ENCODE data around the gene SPTBN1. TPM values are rescaled to one million over a fixed set of nuclear protein-coding genes. Genes with fewer than 3 reads are reported as not detected.

SPTBN1 gene
- total and polyA plus RNA-seq, 2 of the 13 experiments (the other 11 are each of a cell fraction or from before 2014, with no cell fraction given), result 123 to 299 TPM

- TF ChIP-seq ZFP41 (CRISPR knock-in tag; IDR thresholded peaks at IDR 0.05; ENCODE audit: borderline replicate concordance), result 0 out of 2 replicates have a peak, but pooled peaks have one; percentile 37
- no peak for TF ChIP-seq FOXM1 (CRISPR knock-in tag; IDR thresholded peaks at IDR 0.05)
- TF ChIP-seq, protein P1, sequence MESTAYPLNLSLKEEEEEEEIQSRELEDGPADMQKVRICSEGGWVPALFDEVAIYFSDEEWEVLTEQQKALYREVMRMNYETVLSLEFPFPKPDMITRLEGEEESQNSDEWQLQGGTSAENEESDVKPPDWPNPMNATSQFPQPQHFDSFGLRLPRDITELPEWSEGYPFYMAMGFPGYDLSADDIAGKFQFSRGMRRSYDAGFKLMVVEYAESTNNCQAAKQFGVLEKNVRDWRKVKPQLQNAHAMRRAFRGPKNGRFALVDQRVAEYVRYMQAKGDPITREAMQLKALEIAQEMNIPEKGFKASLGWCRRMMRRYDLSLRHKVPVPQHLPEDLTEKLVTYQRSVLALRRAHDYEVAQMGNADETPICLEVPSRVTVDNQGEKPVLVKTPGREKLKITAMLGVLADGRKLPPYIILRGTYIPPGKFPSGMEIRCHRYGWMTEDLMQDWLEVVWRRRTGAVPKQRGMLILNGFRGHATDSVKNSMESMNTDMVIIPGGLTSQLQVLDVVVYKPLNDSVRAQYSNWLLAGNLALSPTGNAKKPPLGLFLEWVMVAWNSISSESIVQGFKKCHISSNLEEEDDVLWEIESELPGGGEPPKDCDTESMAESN (CRISPR knock-in tag; conservative IDR thresholded peaks at IDR 0.05), result peak; percentile 96
- TF ChIP-seq, protein P2, sequence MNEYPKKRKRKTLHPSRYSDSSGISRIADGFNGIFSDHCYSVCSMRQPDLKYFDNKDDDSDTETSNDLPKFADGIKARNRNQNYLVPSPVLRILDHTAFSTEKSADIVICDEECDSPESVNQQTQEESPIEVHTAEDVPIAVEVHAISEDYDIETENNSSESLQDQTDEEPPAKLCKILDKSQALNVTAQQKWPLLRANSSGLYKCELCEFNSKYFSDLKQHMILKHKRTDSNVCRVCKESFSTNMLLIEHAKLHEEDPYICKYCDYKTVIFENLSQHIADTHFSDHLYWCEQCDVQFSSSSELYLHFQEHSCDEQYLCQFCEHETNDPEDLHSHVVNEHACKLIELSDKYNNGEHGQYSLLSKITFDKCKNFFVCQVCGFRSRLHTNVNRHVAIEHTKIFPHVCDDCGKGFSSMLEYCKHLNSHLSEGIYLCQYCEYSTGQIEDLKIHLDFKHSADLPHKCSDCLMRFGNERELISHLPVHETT (CRISPR knock-in tag; conservative IDR thresholded peaks at IDR 0.05), result no peak
- no peak for TF ChIP-seq ZNF430 (CRISPR knock-in tag; IDR thresholded peaks at IDR 0.05)
- TF ChIP-seq, protein P3, sequence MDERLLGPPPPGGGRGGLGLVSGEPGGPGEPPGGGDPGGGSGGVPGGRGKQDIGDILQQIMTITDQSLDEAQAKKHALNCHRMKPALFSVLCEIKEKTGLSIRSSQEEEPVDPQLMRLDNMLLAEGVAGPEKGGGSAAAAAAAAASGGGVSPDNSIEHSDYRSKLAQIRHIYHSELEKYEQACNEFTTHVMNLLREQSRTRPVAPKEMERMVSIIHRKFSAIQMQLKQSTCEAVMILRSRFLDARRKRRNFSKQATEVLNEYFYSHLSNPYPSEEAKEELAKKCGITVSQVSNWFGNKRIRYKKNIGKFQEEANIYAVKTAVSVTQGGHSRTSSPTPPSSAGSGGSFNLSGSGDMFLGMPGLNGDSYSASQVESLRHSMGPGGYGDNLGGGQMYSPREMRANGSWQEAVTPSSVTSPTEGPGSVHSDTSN (CRISPR knock-in tag; IDR thresholded peaks at IDR 0.05), result no peak
- TF ChIP-seq ZMYM3 (CRISPR knock-in tag; IDR thresholded peaks at IDR 0.05), result peak; percentile 77; the same call in 1 of the 2 replicates
- peak in 1 of 2 experiments; percentile 73; a peak in 1 of 4 replicates for TF ChIP-seq KLF16 (CRISPR knock-in tag; IDR thresholded peaks at IDR 0.05)
- peak; percentile 75 for TF ChIP-seq KAT8 (CRISPR knock-in tag; IDR thresholded peaks at IDR 0.05)
- TF ChIP-seq, protein P4, sequence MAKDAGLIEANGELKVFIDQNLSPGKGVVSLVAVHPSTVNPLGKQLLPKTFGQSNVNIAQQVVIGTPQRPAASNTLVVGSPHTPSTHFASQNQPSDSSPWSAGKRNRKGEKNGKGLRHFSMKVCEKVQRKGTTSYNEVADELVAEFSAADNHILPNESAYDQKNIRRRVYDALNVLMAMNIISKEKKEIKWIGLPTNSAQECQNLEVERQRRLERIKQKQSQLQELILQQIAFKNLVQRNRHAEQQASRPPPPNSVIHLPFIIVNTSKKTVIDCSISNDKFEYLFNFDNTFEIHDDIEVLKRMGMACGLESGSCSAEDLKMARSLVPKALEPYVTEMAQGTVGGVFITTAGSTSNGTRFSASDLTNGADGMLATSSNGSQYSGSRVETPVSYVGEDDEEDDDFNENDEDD (CRISPR knock-in tag; IDR thresholded peaks at IDR 0.05; ENCODE audit: borderline replicate concordance), result peak; percentile 70; the same call in 1 of the 2 replicates
- no peak for TF ChIP-seq CREM (IDR thresholded peaks at IDR 0.05)
- TF ChIP-seq CREM (CRISPR knock-in tag; IDR thresholded peaks at IDR 0.05), result no peak
- no peak for TF ChIP-seq CEBPG (CRISPR knock-in tag; IDR thresholded peaks at IDR 0.05)
- TF ChIP-seq NFRKB (IDR thresholded peaks at IDR 0.05), result no peak
- peak; percentile 85 for TF ChIP-seq ZNF331 (CRISPR knock-in tag; IDR thresholded peaks at IDR 0.05)
- TF ChIP-seq, protein P5, sequence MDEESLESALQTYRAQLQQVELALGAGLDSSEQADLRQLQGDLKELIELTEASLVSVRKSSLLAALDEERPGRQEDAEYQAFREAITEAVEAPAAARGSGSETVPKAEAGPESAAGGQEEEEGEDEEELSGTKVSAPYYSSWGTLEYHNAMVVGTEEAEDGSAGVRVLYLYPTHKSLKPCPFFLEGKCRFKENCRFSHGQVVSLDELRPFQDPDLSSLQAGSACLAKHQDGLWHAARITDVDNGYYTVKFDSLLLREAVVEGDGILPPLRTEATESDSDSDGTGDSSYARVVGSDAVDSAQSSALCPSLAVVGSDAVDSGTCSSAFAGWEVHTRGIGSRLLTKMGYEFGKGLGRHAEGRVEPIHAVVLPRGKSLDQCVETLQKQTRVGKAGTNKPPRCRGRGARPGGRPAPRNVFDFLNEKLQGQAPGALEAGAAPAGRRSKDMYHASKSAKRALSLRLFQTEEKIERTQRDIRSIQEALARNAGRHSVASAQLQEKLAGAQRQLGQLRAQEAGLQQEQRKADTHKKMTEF (CRISPR knock-in tag; IDR thresholded peaks at IDR 0.05), result peak; percentile 89
- TF ChIP-seq POLR2AphosphoS5 (IDR thresholded peaks at IDR 0.05; ENCODE audit: low read depth, low read length), result peak; percentile 81
- TF ChIP-seq NFYB (CRISPR knock-in tag; IDR thresholded peaks at IDR 0.05), result no peak; the same call in none of the 2 replicates
- TF ChIP-seq BRCA1 (CRISPR knock-in tag; IDR thresholded peaks at IDR 0.05), result no peak
- TF ChIP-seq ZNF138 (CRISPR knock-in tag; IDR thresholded peaks at IDR 0.05; ENCODE audit: low read depth), result no peak
- no peak for TF ChIP-seq HINFP (CRISPR knock-in tag; IDR thresholded peaks at IDR 0.05; ENCODE audit: low read depth)
- no peak for TF ChIP-seq TCF7L2 (IDR thresholded peaks at IDR 0.05; ENCODE audit: low read depth, low read length)
Measured at GRCh38 chr2:54455563-54456361, at the start of gene SPTBN1 (continued).
